Osteoblast (primary cell): ENCODE results near the gene FYCO1. TPM values are rescaled to one million over a fixed set of nuclear protein-coding genes. Genes with fewer than 3 reads are reported as not detected.

Source experiments
- DNase-seq: peaks from one replicate; pipeline ENCODE4 v3.0.0; 2011; ENCODE audit warnings: low spot score, mixed read lengths; ENCODE audit not compliant: insufficient read length; ENCODE audit errors: missing footprints
- H2AFZ ChIP-seq: 2 replicates; pipeline ENCODE4 v1.6.0; 2011; ENCODE audit warnings: mild to moderate bottlenecking, low read length
- H3K27ac ChIP-seq: 2 replicates; pipeline ENCODE4 v1.5.1; 2011; ENCODE audit warnings: mild to moderate bottlenecking, low read depth, low read length, moderate library complexity
- H3K27me3 ChIP-seq: 2 replicates; pipeline ENCODE4 v1.6.0; 2012; ENCODE audit warnings: mild to moderate bottlenecking, control low read depth, inconsistent platforms, low read length, moderate library complexity; ENCODE audit not compliant: insufficient read depth
- H3K36me3 ChIP-seq: 2 replicates; pipeline ENCODE4 v1.5.1; 2011; ENCODE audit warnings: mild to moderate bottlenecking, low read length, control low read depth, moderate library complexity; ENCODE audit not compliant: insufficient read depth
- H3K4me1 ChIP-seq: 2 replicates; pipeline ENCODE4 v1.5.1; 2011; ENCODE audit warnings: mild to moderate bottlenecking, low read length, control low read depth, moderate library complexity; ENCODE audit not compliant: insufficient read depth
- H3K4me2 ChIP-seq: 2 replicates; pipeline ENCODE4 v1.6.0; 2011; ENCODE audit warnings: mild to moderate bottlenecking, low read length; ENCODE audit not compliant: insufficient read depth
- H3K4me3 ChIP-seq: fragments of 200-600 bp; sonication (generic); 3 replicates; pipeline ENCODE4 v1.5.1; 2012; ENCODE audit warnings: mild to moderate bottlenecking, low read length, inconsistent platforms; ENCODE audit not compliant: insufficient read depth
- H3K79me2 ChIP-seq: 2 replicates; pipeline ENCODE4 v1.6.0; 2012; ENCODE audit warnings: mild to moderate bottlenecking, low read length, control low read depth, inconsistent platforms; ENCODE audit not compliant: insufficient read depth
- H3K9me3 ChIP-seq: 2 replicates; pipeline ENCODE4 v1.5.1; 2011; ENCODE audit warnings: low read depth, low read length, control low read depth
- H4K20me1 ChIP-seq: 2 replicates; pipeline ENCODE4 v1.6.0; 2012; ENCODE audit warnings: mild to moderate bottlenecking, low read length, control low read depth; ENCODE audit not compliant: insufficient read depth
- CTCF ChIP-seq: IDR thresholded peaks from 2 replicates; pipeline ENCODE4 v1.5.1; 2011; ENCODE audit warnings: mild to moderate bottlenecking, low read depth, low read length, moderate library complexity; ENCODE audit errors: extremely low read depth
- small RNA-seq: library from RNA; depleted of rRNA; stranded (forward); fragments of <200 nt; gene quantifications from one replicate; pipeline ENCODE3, GENCODE V24; 2012
- total RNA-seq: library from RNA; depleted of rRNA; stranded (reverse); fragments of >200 nt; gene quantifications from 2 replicates; pipeline ENCODE4 v1.2.3, GENCODE V29; 2012

Gene FYCO1
- total RNA-seq, 1 donor = 25.0 TPM

- no peak overlapping the region for H3K27ac ChIP-seq
- H3K9me3 ChIP-seq = no peaks in the 10 kb centered on the region
- H3K4me3 ChIP-seq = no peak overlapping the region
- H3K4me2 ChIP-seq = no peak overlapping the region
- no peak for DNase-seq
- H3K36me3 ChIP-seq = no peaks in the 10 kb centered on the region
- no peaks in the 10 kb centered on the region for H4K20me1 ChIP-seq
- H3K79me2 ChIP-seq = no peaks in the 10 kb centered on the region
- H3K27me3 ChIP-seq = peaks cover 44% of the 10 kb centered on the region
- H2AFZ ChIP-seq = no peak overlapping the region
- TF ChIP-seq CTCF = no peak
- no peaks in the 10 kb centered on the region for H3K4me1 ChIP-seq
Observed at GRCh38 chr3:45870099-45870498, 125.5 kb downstream of the FYCO1 start.

- Histone ChIP-seq H3K36me3 (no peaks in the 10 kb centered on the region), H3K27me3 (peaks cover 47% of the 10 kb centered on the region), H3K9me3 (no peaks in the 10 kb centered on the region), H3K79me2 (no peaks in the 10 kb centered on the region), H4K20me1 (no peaks in the 10 kb centered on the region), H3K4me1 (no peaks in the 10 kb centered on the region), H2AFZ (no peak overlapping the region), H3K4me2 (no peak overlapping the region), H3K4me3 (no peak overlapping the region), H3K27ac (no peak overlapping the region)
- no peak for TF ChIP-seq CTCF
- DNase-seq = no peak
Observed at GRCh38 chr3:45869638-45870037, 126.0 kb downstream of the FYCO1 start.

DNA sequence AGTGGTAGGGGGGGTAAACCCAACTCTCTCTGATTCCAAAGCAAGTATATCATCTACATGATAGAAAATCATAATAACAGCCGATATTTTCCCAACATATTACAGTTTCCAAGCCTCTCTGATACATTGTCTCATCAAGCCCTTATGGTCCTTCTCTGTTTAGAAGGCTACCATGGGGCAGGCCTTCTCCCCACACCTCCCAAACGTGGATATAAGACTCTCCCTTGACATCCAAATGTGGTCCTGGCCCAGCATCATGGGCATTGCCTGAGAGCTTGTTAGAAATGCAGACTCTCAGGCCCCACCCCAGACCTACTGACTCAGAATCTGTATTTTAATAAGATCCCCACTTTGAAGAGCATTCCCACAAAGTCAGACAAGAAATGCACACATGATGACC lies 127.0 kb downstream of the FYCO1 start:
- H3K4me2 ChIP-seq = no peak overlapping the region
- no peak for TF ChIP-seq CTCF
- no peak overlapping the region for H3K4me3 ChIP-seq
- peaks cover 43% of the 10 kb centered on the region for H3K27me3 ChIP-seq
- H3K79me2 ChIP-seq = no peaks in the 10 kb centered on the region
- no peak for DNase-seq
- no peak overlapping the region for H3K27ac ChIP-seq
- H2AFZ ChIP-seq = no peak overlapping the region
- no peaks in the 10 kb centered on the region for H3K36me3 ChIP-seq
- no peaks in the 10 kb centered on the region for H3K4me1 ChIP-seq
- H4K20me1 ChIP-seq = no peaks in the 10 kb centered on the region
- peaks cover under 1% of the 10 kb centered on the region for H3K9me3 ChIP-seq

DNA sequence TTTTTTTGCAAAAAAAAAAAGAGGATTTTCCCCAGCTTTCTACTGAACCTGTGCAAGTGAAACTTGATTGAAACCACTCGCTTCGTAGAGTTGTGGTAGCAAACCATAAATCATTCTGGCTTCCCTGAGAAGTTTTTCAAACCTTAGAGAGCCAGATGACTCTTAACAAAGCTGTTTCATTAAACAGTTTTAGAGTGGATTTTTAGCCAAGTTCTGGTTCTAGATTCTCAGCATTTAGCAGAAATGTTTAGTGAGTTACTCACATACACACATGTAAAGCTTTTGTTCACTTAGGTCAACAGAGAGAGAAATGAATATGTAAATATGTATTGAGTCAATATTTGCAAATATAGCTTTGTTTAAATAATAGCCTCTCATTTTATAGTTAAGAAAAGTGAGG lies 127.4 kb downstream of the FYCO1 start:
- H3K36me3 ChIP-seq = no peaks in the 10 kb centered on the region
- H3K79me2 ChIP-seq = no peaks in the 10 kb centered on the region
- no peak overlapping the region for H2AFZ ChIP-seq
- peaks cover 46% of the 10 kb centered on the region for H3K27me3 ChIP-seq
- TF ChIP-seq CTCF = no peak
- H3K4me2 ChIP-seq = no peak overlapping the region
- H4K20me1 ChIP-seq = no peaks in the 10 kb centered on the region
- DNase-seq = no peak
- peaks cover 5% of the 10 kb centered on the region for H3K9me3 ChIP-seq
- no peaks in the 10 kb centered on the region for H3K4me1 ChIP-seq
- H3K4me3 ChIP-seq = no peak overlapping the region
- no peak overlapping the region for H3K27ac ChIP-seq

Small RNAs within 50 kb of the gene (small RNA-seq; reads per million reads assigned to genes)
- gene RF00019 = not detected

Other genes with a start within 250 kb of the FYCO1 start
- not detected in 2 replicates for gene SLC6A20, start 199.3 kb downstream of the FYCO1 start, total RNA-seq
- 24.8 and 26.1 TPM in 2 replicates for gene LZTFL1, start 153.7 kb downstream of the FYCO1 start, total RNA-seq
- not detected in 2 replicates for gene CCR9, start 109.3 kb downstream of the FYCO1 start, total RNA-seq
- gene CXCR6, start 52.4 kb downstream of the FYCO1 start, total RNA-seq = not detected in 2 replicates
- not detected in 2 replicates for gene XCR1, start 31.7 kb upstream of the FYCO1 start, total RNA-seq
- gene CCR1, start 212.5 kb upstream of the FYCO1 start, total RNA-seq = 0.59 and 1.1 TPM in 2 replicates
- not detected in 2 replicates for gene CCR3, start 246.6 kb upstream of the FYCO1 start, total RNA-seq